Astrocyte (in vitro differentiated cells and primary cell): Measurements from ENCODE around the gene NRGN. TPM values are rescaled to one million over a fixed set of nuclear protein-coding genes. Genes with fewer than 3 reads are reported as not detected.

Source experiments
- DNase-seq: peaks from one replicate; pipeline ENCODE4 v3.0.0-alpha.2; 2010; ENCODE audit warnings: low read depth
- FAIRE-seq: peaks from 2 replicates; lab custom pipeline; 2011; peaks lifted over from hg19 to GRCh38; lab: Jason Lieb, UNC
- H2AFZ ChIP-seq: 2 replicates; pipeline ENCODE4 v1.6.0; 2012; ENCODE audit warnings: low read depth, low read length, inconsistent platforms
- H3K27ac ChIP-seq: 2 replicates; pipeline ENCODE4 v1.5.1; 2011; ENCODE audit warnings: low read depth, low read length, inconsistent platforms
- H3K27me3 ChIP-seq: 2 replicates; pipeline ENCODE4 v1.6.0; 2011; ENCODE audit warnings: low read length, inconsistent platforms; ENCODE audit not compliant: insufficient read depth
- H3K36me3 ChIP-seq: 2 replicates; pipeline ENCODE4 v1.5.1; 2011; ENCODE audit warnings: low read length, inconsistent platforms; ENCODE audit not compliant: insufficient read depth
- H3K4me1 ChIP-seq: 2 replicates; pipeline ENCODE4 v1.5.1; 2011; ENCODE audit warnings: low read length, inconsistent platforms; ENCODE audit not compliant: insufficient read depth
- H3K4me2 ChIP-seq: 2 replicates; pipeline ENCODE4 v1.6.0; 2012; ENCODE audit warnings: low read length, inconsistent platforms
- H3K4me3 ChIP-seq: 2 replicates; pipeline ENCODE4 v1.5.1; 2011; ENCODE audit warnings: low read depth, mild to moderate bottlenecking, low read length, inconsistent platforms; ENCODE audit not compliant: insufficient read depth
- H3K79me2 ChIP-seq: 2 replicates; pipeline ENCODE4 v1.6.0; 2012; ENCODE audit warnings: mild to moderate bottlenecking, low read length, inconsistent platforms; ENCODE audit not compliant: insufficient read depth
- H3K9ac ChIP-seq: 2 replicates; pipeline ENCODE4 v1.6.0; 2012; ENCODE audit warnings: mild to moderate bottlenecking, low read length, inconsistent platforms
- H3K9me3 ChIP-seq: 2 replicates; pipeline ENCODE4 v1.5.1; 2012; ENCODE audit warnings: low read depth, mild to moderate bottlenecking, low read length, inconsistent platforms; ENCODE audit not compliant: insufficient read depth
- H4K20me1 ChIP-seq: 2 replicates; pipeline ENCODE4 v1.6.0; 2012; ENCODE audit warnings: low read length, inconsistent platforms; ENCODE audit not compliant: insufficient read depth
- H3K27ac Mint-ChIP-seq: one replicate; pipeline ENCODE4 v1.8.0; 2021; ENCODE audit warnings: mild to moderate bottlenecking, mixed read lengths; ENCODE audit not compliant: unreplicated experiment
- H3K27me3 Mint-ChIP-seq: one replicate; pipeline ENCODE4 v1.8.0; 2021; ENCODE audit warnings: low read depth, mixed read lengths; ENCODE audit not compliant: unreplicated experiment
- H3K36me3 Mint-ChIP-seq: one replicate; pipeline ENCODE4 v1.8.0; 2021; ENCODE audit warnings: low read depth, mixed read lengths; ENCODE audit not compliant: unreplicated experiment
- H3K4me1 Mint-ChIP-seq: one replicate; pipeline ENCODE4 v1.8.0; 2021; ENCODE audit warnings: low read depth, mixed read lengths; ENCODE audit not compliant: unreplicated experiment
- H3K4me3 Mint-ChIP-seq: one replicate; pipeline ENCODE4 v1.8.0; 2021; ENCODE audit warnings: mild to moderate bottlenecking, moderate library complexity, mixed read lengths; ENCODE audit not compliant: unreplicated experiment
- H3K9me3 Mint-ChIP-seq: one replicate; pipeline ENCODE4 v1.8.0; 2021; ENCODE audit warnings: mild to moderate bottlenecking, mixed read lengths; ENCODE audit not compliant: unreplicated experiment
- CTCF ChIP-seq: IDR thresholded peaks from 2 replicates; pipeline ENCODE4 v1.5.1; 2011; ENCODE audit warnings: low read depth, mild to moderate bottlenecking, inconsistent platforms, low read length, moderate library complexity; ENCODE audit not compliant: insufficient read depth
- EZH2 ChIP-seq: IDR thresholded peaks from 2 replicates; pipeline ENCODE4 v1.6.1; 2012; ENCODE audit warnings: mild to moderate bottlenecking, low read length, inconsistent platforms; ENCODE audit not compliant: insufficient read depth
- total RNA-seq: library from RNA; stranded (reverse); gene quantifications from 2 replicates; pipeline ENCODE4 v1.2.1, GENCODE V29; 2021

NRGN gene
- total RNA-seq, 1 donor from 2014 or later = 1.7 TPM

DNA sequence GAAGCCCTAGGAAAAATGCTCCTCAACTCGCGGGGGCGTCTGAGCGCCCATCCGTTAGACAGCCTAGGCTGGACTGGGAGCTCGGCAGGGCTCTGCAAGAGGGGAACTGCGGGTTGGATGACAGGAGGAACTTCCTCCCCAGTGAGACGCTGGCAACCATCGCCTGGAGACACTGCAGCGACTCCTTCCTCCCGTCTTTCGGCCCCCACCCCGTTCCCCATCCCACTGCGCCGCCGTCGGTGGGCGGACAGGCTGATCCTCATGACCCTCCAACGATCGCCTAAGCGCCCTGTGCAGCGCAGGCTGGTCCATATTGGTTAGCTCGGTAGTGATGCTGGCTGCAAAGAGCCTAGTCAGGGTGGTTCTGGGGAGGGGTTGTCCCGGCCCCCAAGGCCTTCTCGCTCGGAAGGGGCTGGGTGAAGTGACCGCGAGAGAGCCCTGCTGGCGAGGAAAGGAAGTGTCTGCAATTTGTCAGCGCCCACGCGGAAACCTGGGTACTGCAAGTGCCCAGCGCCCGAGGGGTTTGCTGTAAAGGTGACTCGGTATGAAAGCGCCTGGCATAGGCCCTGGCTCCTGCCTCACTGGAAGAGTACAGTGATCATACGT lies 638 bp downstream of the NRGN start:
- Mint-ChIP-seq H3K27ac (no peak overlapping the region), H3K4me1 (peaks cover 7% of the 10 kb centered on the region), H3K9me3 (peaks cover 3% of the 10 kb centered on the region), H3K36me3 (peaks cover 4% of the 10 kb centered on the region), H3K27me3 (peaks cover 83% of the 10 kb centered on the region), H3K4me3 (peak overlapping the region; percentile 76)
- H3K36me3 ChIP-seq = no peaks in the 10 kb centered on the region
- TF ChIP-seq CTCF (peak; percentile 45), EZH2 (peak; percentile 4)
- H4K20me1 ChIP-seq = peaks cover 4% of the 10 kb centered on the region
- H3K27ac ChIP-seq = no peak overlapping the region
- H3K79me2 ChIP-seq = no peaks in the 10 kb centered on the region
- peak overlapping the region; percentile 69 for H3K9ac ChIP-seq
- H3K27me3 ChIP-seq = peaks cover 15% of the 10 kb centered on the region
- H3K4me1 ChIP-seq = peaks cover 5% of the 10 kb centered on the region
- H3K4me2 ChIP-seq = peak overlapping the region; percentile 99
- DNase-seq (no peak), FAIRE-seq (no peak)
- peak overlapping the region; percentile 95 for H2AFZ ChIP-seq
- H3K4me3 ChIP-seq = peak overlapping the region; percentile 65
- H3K9me3 ChIP-seq = no peaks in the 10 kb centered on the region

- no peak for DNase-seq
- Histone ChIP-seq H2AFZ (no peak overlapping the region), H3K9me3 (no peaks in the 10 kb centered on the region), H3K36me3 (no peaks in the 10 kb centered on the region), H3K4me1 (peaks cover 20% of the 10 kb centered on the region), H3K4me3 (no peak overlapping the region), H3K9ac (no peak overlapping the region), H3K27me3 (peaks cover 14% of the 10 kb centered on the region), H3K79me2 (no peaks in the 10 kb centered on the region), H3K27ac (no peak overlapping the region), H3K4me2 (no peak overlapping the region), H4K20me1 (peaks cover 4% of the 10 kb centered on the region)
- Mint-ChIP-seq H3K9me3 (peaks cover 3% of the 10 kb centered on the region), H3K36me3 (peaks cover 4% of the 10 kb centered on the region), H3K4me1 (peaks cover 11% of the 10 kb centered on the region), H3K4me3 (no peak overlapping the region), H3K27ac (no peak overlapping the region), H3K27me3 (peaks cover 75% of the 10 kb centered on the region)
- FAIRE-seq = no peak
- TF ChIP-seq EZH2 (no peak), CTCF (no peak)
These were observed 2.8 kb downstream of the NRGN start for GRCh38 chr11:124742555-124742954.

DNA sequence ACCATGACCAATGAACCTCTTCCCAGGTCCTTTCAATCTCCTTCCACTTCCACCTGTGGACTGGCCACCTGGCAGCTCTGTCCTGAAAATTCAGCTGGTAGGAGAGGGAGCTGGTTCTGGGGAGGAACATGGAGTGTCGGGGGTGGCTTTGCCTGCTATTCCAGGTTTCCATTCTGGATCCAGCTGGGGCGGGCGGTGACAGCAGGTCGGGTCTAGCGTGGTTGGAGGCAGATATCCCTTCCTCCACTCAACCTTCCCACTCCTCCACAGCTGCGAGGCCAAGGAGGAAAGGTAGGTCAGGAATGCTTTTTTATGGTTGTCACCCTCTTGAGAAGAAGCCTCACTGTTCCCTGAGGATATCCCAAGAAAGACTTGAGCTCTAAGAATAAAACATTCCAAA lies 3.3 kb downstream of the NRGN start:
- H3K36me3 Mint-ChIP-seq = peaks cover 4% of the 10 kb centered on the region
- peaks cover 14% of the 10 kb centered on the region for H3K27me3 ChIP-seq
- peaks cover 4% of the 10 kb centered on the region for H4K20me1 ChIP-seq
- no peak overlapping the region for H3K27ac Mint-ChIP-seq
- no peak for FAIRE-seq
- H3K27ac ChIP-seq = no peak overlapping the region
- H3K4me3 Mint-ChIP-seq = no peak overlapping the region
- no peak overlapping the region for H2AFZ ChIP-seq
- H3K9me3 ChIP-seq = no peaks in the 10 kb centered on the region
- H3K4me1 ChIP-seq = peaks cover 24% of the 10 kb centered on the region
- H3K79me2 ChIP-seq = no peaks in the 10 kb centered on the region
- H3K9ac ChIP-seq = no peak overlapping the region
- H3K9me3 Mint-ChIP-seq = peaks cover 3% of the 10 kb centered on the region
- peaks cover 16% of the 10 kb centered on the region for H3K4me1 Mint-ChIP-seq
- no peak for TF ChIP-seq CTCF
- TF ChIP-seq EZH2 = no peak
- no peak overlapping the region for H3K4me2 ChIP-seq
- H3K4me3 ChIP-seq = no peak overlapping the region
- DNase-seq = no peak
- H3K27me3 Mint-ChIP-seq = peaks cover 74% of the 10 kb centered on the region
- H3K36me3 ChIP-seq = no peaks in the 10 kb centered on the region
